GM13977 (cell line): ENCODE results near the gene TFPT.

Experiments
- DNase-seq: peaks from one replicate; pipeline ENCODE4 v3.0.0; 2012; ENCODE audit warnings: low spot score
- in situ Hi-C: fragments of 300-500 bp; cut with MboI; formaldehyde crosslinking; loops from one replicate; pipeline ENCODE4 v1.12.0; 2022; ENCODE audit warnings: low sequenced_read_pairs, low pct_unique_long_range_greater_than_20kb, mixed read lengths, inconsistent platforms; ENCODE audit not compliant: unreplicated experiment
- TF ChIP-seq, protein P1 (sequence below): IDR thresholded peaks from 2 replicates; pipeline ENCODE4 v1.5.1; 2012; ENCODE audit warnings: mild to moderate bottlenecking, control low read depth; ENCODE audit not compliant: insufficient read depth; ENCODE audit errors: extremely low read depth, missing control alignments

The TFPT gene

DNA sequence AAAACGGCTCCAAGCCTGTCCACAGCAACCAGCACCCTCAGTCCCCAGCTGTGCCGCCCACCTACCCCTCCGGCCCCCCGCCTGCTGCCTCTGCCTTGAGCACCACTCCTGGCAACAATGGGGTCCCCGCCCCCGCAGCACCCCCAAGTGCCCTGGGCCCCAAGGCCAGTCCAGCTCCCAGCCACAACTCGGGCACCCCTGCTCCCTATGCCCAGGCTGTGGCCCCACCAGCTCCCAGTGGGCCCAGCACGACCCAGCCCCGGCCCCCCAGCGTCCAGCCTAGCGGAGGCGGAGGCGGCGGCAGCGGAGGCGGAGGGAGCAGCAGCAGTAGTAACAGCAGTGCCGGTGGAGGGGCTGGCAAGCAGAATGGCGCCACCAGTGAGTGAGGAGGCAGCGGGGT, 32.7 kb upstream of the TFPT start:
- TF ChIP-seq, protein P1, sequence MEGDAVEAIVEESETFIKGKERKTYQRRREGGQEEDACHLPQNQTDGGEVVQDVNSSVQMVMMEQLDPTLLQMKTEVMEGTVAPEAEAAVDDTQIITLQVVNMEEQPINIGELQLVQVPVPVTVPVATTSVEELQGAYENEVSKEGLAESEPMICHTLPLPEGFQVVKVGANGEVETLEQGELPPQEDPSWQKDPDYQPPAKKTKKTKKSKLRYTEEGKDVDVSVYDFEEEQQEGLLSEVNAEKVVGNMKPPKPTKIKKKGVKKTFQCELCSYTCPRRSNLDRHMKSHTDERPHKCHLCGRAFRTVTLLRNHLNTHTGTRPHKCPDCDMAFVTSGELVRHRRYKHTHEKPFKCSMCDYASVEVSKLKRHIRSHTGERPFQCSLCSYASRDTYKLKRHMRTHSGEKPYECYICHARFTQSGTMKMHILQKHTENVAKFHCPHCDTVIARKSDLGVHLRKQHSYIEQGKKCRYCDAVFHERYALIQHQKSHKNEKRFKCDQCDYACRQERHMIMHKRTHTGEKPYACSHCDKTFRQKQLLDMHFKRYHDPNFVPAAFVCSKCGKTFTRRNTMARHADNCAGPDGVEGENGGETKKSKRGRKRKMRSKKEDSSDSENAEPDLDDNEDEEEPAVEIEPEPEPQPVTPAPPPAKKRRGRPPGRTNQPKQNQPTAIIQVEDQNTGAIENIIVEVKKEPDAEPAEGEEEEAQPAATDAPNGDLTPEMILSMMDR = no peak
- no peak for DNase-seq
- in situ Hi-C loops = no loop called here

GRCh38 chr19:54147676-54148075, 32.2 kb upstream of the TFPT start:
- no peak for DNase-seq
- TF ChIP-seq, protein P1 = no peak
- in situ Hi-C loops = no loop called here

DNA sequence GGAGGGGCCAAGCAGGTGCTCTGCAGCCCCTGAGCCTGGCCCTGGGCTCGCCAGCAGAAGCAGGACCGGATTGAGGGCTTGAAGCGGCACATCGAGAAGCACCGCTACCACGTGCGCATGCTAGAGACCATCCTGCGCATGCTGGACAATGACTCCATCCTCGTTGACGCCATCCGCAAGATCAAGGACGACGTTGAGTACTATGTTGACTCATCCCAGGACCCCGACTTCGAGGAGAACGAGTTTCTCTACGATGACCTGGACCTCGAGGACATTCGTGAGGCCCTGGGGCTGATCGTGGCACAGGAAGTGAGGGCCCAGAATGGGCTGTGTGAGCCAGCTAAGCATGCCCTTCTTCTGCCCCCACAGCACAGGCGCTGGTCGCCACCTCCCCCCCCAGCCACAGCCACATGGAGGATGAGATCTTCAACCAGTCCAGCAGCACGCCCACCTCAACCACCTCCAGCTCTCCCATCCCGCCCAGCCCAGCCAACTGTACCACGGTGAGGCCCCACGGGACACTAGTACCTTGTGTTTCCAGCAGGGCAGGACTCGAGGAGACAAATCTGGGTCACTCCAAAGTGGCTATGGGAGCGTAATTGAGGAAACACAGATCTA, 30.2 kb upstream of the TFPT start:
- no peak for DNase-seq
- TF ChIP-seq, protein P1 = no peak
- in situ Hi-C loops = no loop called here

GRCh38 chr19:54142166-54142780, 26.8 kb upstream of the TFPT start:
- DNase-seq = no peak
- TF ChIP-seq, protein P1 = no peak
- in situ Hi-C loops = no loop called here

GRCh38 chr19:54141356-54141755, 25.9 kb upstream of the TFPT start:
- TF ChIP-seq, protein P1 = no peak
- DNase-seq = no peak
- in situ Hi-C loops = no loop called here

DNA sequence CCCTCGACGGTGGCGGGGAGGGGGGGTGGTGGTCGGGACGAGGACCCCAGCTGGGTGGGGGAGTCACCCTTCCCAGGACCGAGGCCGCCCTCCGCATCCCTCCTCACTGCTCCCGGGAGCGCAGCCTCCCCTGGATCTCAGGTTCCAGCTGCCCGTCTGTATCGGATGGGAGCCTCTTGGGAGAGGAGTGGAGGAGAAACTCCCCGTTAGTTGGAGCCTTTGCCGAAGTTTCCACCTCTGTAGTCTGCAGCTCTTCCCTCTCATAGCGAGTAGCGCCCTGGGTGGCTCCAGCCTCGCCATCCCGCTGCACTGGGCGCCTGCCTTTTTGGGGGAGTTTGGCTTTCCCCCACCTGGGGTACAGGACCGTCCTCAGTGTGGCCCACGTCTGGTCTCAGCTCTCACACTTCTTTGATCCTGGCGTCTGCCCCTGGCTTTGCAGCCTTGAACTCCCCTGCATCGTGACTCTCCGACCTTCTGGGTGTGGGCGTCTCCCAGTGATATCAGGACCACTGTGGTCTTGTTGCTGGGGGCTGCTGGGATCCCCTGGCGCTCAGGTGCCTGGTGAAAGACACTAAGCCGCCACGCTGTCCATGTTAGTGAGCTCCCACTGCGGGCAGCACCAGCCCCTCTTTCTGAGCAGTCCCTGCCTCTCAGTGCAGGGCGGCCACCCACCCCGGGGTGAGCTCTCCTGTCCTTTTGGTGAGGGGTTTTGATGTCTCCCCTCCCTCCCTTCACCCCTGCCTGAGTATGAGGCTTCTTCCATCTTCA, 23.2 kb upstream of the TFPT start:
- in situ Hi-C loops = no loop called here
- DNase-seq = no peak
- TF ChIP-seq, protein P1 = no peak
